ENCODE results near the gene NECAP2.

DNA sequence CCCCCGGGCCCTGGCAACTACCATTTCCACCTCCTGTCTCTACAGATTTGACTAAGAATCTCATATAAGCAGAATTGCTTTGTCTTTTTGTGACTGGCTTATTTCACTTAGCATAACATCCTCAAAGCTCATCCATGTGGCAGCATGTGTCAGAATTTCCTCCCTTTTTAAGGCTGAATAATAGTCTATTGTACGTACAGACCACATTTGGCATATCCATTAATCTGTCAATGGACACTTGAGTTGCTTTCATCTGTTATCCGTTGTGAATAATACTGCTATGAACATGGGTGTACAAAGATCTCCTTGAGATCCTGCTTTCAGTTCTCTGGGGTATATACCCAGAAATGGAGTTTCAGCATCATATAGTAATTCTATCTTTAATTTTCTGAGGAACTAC lies 27.3 kb upstream of the NECAP2 start:
- TF ChIP-seq CTCF (IDR thresholded peaks at IDR 0.05), result no peak
- no peak for TF ChIP-seq POLR2A (IDR thresholded peaks at IDR 0.05)
- TF ChIP-seq EP300 (IDR thresholded peaks at IDR 0.05), result no peak

Measured in suprapubic skin (tissue), 3 donors.